MM.1S (cell line): Measurements from ENCODE around the gene GORAB.

Source experiments
- DNase-seq: peaks from one replicate; pipeline ENCODE4 v3.0.0-alpha.2; 2015
- H2AFZ ChIP-seq: fragments of 300-600 bp; sonication (generic); 2 replicates; pipeline ENCODE4 v1.6.0; 2016; ENCODE audit warnings: antibody characterized with exemption, low read length
- H3F3A ChIP-seq: fragments of 300-600 bp; sonication (generic); 2 replicates; pipeline ENCODE4 v1.6.1; 2016; ENCODE audit warnings: mild to moderate bottlenecking, antibody characterized with exemption, low read length, moderate library complexity, mixed read lengths; ENCODE audit not compliant: insufficient read depth
- H3K27ac ChIP-seq: fragments of 300-600 bp; sonication (generic); 2 replicates; pipeline ENCODE4 v1.5.1; 2016; ENCODE audit warnings: mild to moderate bottlenecking, low read length
- H3K27me3 ChIP-seq: fragments of 300-600 bp; sonication (generic); replicated peaks from 2 replicates; pipeline ENCODE4 v1.6.0; 2016; ENCODE audit warnings: low read length; ENCODE audit not compliant: insufficient read depth
- H3K36me3 ChIP-seq: fragments of 300-600 bp; sonication (generic); replicated peaks from 2 replicates; pipeline ENCODE4 v1.6.1; 2016; ENCODE audit warnings: mild to moderate bottlenecking, low read length, mixed read lengths; ENCODE audit not compliant: insufficient read depth
- H3K4me1 ChIP-seq: fragments of 300-600 bp; sonication (generic); 2 replicates; pipeline ENCODE4 v1.6.1; 2016; ENCODE audit warnings: low read length, mixed read lengths
- H3K4me2 ChIP-seq: fragments of 300-600 bp; sonication (generic); 2 replicates; pipeline ENCODE4 v1.6.0; 2016; ENCODE audit warnings: low read depth, low read length
- H3K4me3 ChIP-seq: fragments of 300-600 bp; sonication (generic); 2 replicates; pipeline ENCODE4 v1.5.1; 2016; ENCODE audit warnings: low read length, mixed read lengths
- H3K79me2 ChIP-seq: fragments of 300-600 bp; sonication (generic); 2 replicates; pipeline ENCODE4 v1.6.1; 2016; ENCODE audit warnings: mixed run types, low read length, mixed read lengths
- H3K9ac ChIP-seq: fragments of 300-600 bp; sonication (generic); 2 replicates; pipeline ENCODE4 v1.6.1; 2016; ENCODE audit warnings: low read length, mixed read lengths
- H3K9me2 ChIP-seq: fragments of 300-600 bp; sonication (generic); replicated peaks from 2 replicates; pipeline ENCODE4 v1.6.1; 2016; ENCODE audit warnings: mild to moderate bottlenecking, low read length, mixed read lengths; ENCODE audit not compliant: insufficient read depth
- H3K9me3 ChIP-seq: fragments of 300-600 bp; sonication (generic); replicated peaks from 2 replicates; pipeline ENCODE4 v1.6.1; 2016; ENCODE audit warnings: mild to moderate bottlenecking, low read length, mixed read lengths; ENCODE audit not compliant: insufficient read depth
- H4K20me1 ChIP-seq: fragments of 300-600 bp; sonication (generic); 2 replicates; pipeline ENCODE4 v1.6.1; 2016; ENCODE audit warnings: mild to moderate bottlenecking, low read length, moderate library complexity, mixed read lengths; ENCODE audit not compliant: insufficient read depth
- CTCF ChIP-seq: fragments of 300-600 bp; sonication (generic); IDR thresholded peaks from 2 replicates; pipeline ENCODE4 v1.5.1; 2016; ENCODE audit warnings: antibody characterized with exemption, low read length, mixed read lengths
- EZH2 ChIP-seq: fragments of 300-600 bp; sonication (generic); optimal IDR thresholded peaks from 2 replicates; pipeline ENCODE3; 2017; ENCODE audit warnings: low read depth, mild to moderate bottlenecking, antibody characterized with exemption, low read length, mixed read lengths
- EZH2phosphoT487 ChIP-seq: fragments of 300-600 bp; sonication (generic); IDR thresholded peaks from 2 replicates; pipeline ENCODE4 v1.6.1; 2018; ENCODE audit warnings: antibody characterized with exemption, low read length

Gene GORAB

GRCh38 chr1:170521818-170522217 is 10.1 kb upstream of the GORAB start:
- Histone ChIP-seq H3K4me3 (no peak overlapping the region), H3K4me2 (no peak overlapping the region), H3K9me2 (no peaks in the 10 kb centered on the region), H3K79me2 (no peaks in the 10 kb centered on the region), H3F3A (no peaks in the 10 kb centered on the region), H3K4me1 (no peaks in the 10 kb centered on the region), H3K9ac (no peak overlapping the region), H3K36me3 (no peaks in the 10 kb centered on the region), H2AFZ (no peak overlapping the region), H3K9me3 (no peaks in the 10 kb centered on the region), H4K20me1 (no peaks in the 10 kb centered on the region), H3K27me3 (no peaks in the 10 kb centered on the region), H3K27ac (no peak overlapping the region)
- no peak for DNase-seq
- TF ChIP-seq EZH2 (no peak), EZH2phosphoT487 (no peak), CTCF (no peak)

GRCh38 chr1:170530972-170531757 is 801 bp upstream of the GORAB start:
- H3K79me2 ChIP-seq = peaks cover 35% of the 10 kb centered on the region
- H3K27ac ChIP-seq = peak overlapping the region; percentile 72
- no peaks in the 10 kb centered on the region for H3K27me3 ChIP-seq
- H3K9me3 ChIP-seq = no peaks in the 10 kb centered on the region
- TF ChIP-seq EZH2 (no peak), EZH2phosphoT487 (no peak), CTCF (no peak)
- H3K9ac ChIP-seq = peak overlapping the region; percentile 81
- H3K4me3 ChIP-seq = peak overlapping the region; percentile 85
- peak overlapping the region; percentile 72 for H2AFZ ChIP-seq
- H3K4me1 ChIP-seq = peaks cover 10% of the 10 kb centered on the region; the same call in 1 of the 2 replicates
- H4K20me1 ChIP-seq = no peaks in the 10 kb centered on the region
- no peaks in the 10 kb centered on the region for H3K36me3 ChIP-seq
- no peaks in the 10 kb centered on the region for H3K9me2 ChIP-seq
- peak overlapping the region; percentile 81 for H3K4me2 ChIP-seq
- peaks cover 4% of the 10 kb centered on the region; the same call in 1 of the 2 replicates for H3F3A ChIP-seq
- DNase-seq = no peak

- TF ChIP-seq EZH2 (no peak), CTCF (no peak), EZH2phosphoT487 (no peak)
- H3K4me1 ChIP-seq = peaks cover 10% of the 10 kb centered on the region; the same call in 1 of the 2 replicates
- H3K27ac ChIP-seq = no peak overlapping the region
- H3K9ac ChIP-seq = peak overlapping the region; percentile 81; the same call in 1 of the 2 replicates
- no peak for DNase-seq
- peaks cover 49% of the 10 kb centered on the region for H3K79me2 ChIP-seq
- H3K36me3 ChIP-seq = no peaks in the 10 kb centered on the region
- H2AFZ ChIP-seq = no peak overlapping the region
- H3K4me3 ChIP-seq = peak overlapping the region; percentile 85; the same call in 1 of the 2 replicates
- H3K9me2 ChIP-seq = no peaks in the 10 kb centered on the region
- peak overlapping the region; percentile 81 for H3K4me2 ChIP-seq
- no peaks in the 10 kb centered on the region for H4K20me1 ChIP-seq
- H3K9me3 ChIP-seq = no peaks in the 10 kb centered on the region
- peaks cover 4% of the 10 kb centered on the region; the same call in 1 of the 2 replicates for H3F3A ChIP-seq
- no peaks in the 10 kb centered on the region for H3K27me3 ChIP-seq
Measured at GRCh38 chr1:170533298-170533697, 1.3 kb downstream of the GORAB start.
